Measurements from ENCODE around the gene LILRB5.

GRCh38 chr19:54201980-54202379, 55.1 kb downstream of the LILRB5 start:
- no peak for TF ChIP-seq POLR2A (IDR thresholded peaks at IDR 0.05; ENCODE audit: low read depth, low read length)
- TF ChIP-seq RAD21 (IDR thresholded peaks at IDR 0.05; ENCODE audit: low read length): no peak
